HK-2 (cell line): ENCODE results near the gene PLEKHG3.
A peak's percentile ranks its signal among the peaks of the same experiment; 100 is the strongest.
"Not testable (repeated sequence)": the region's sequence is repeated elsewhere in the genome, so short reads cannot be mapped to it uniquely, and the experiment has no call there.

Experiments used
- DNase-seq: peaks from one replicate; pipeline ENCODE4 v3.0.0-alpha.2; 2018; ENCODE audit not compliant: unreplicated experiment

PLEKHG3 gene

DNA sequence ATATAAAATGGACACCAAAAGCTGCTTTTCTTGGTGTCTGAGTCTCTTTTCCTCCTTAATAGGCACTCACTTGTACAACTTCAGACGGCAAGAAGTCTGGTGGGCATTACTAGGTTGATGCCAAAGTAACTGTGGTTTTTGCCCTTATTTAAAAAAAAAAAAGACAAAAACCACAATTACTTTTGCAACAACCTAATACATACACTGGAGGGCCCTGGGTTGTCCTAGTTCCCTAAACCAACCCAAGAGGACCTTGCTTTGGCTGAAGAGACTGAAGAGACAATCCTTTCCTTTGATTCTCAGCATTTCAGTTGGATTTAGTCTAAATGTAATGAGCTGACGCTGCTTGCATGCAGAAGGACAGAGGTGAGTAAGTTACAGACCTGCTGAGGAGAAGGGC is 16.2 kb upstream of the PLEKHG3 start:
- DNase-seq = no peak

DNA sequence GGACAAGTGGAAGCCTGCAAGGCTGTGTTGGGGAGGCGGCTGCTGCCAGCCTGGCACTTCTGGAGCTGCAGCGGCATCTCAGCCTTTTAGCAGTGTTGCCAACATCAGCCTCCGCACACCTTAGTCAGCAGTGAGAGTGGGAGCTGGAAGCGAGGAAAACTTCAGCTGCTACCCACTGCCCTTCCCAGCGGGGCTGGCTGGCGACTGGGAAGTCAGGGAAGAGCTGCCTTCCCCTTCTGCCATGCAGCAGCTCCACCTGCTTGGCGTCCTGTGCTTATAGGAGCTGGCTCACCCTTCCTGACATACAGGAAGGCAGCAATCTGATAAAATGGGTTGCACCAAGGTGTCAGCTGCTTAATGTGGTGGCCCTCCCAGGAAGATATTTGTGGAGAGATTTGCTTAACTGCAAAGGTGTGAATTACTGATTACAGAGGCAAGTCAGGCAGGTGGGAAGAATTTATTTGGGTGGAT is 15.4 kb upstream of the PLEKHG3 start:
- DNase-seq = no peak

DNA sequence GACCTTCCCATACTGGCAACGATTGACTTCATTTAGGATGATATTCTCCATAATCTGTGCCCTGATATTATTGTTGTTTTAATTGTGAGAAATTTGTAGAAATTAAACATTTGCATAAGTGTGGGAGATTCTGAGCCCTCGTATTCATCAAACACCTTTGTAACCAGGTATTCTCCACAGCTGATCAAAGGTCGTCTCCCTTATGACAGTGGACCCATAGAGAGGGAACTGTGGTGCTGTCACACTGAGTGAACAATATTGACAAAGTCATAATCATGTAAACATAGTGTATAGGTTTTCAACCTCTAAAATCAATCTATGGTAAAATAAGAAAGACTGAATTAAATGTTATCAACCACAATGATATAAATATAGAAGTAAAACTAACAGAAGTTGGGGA is 14.9 kb upstream of the PLEKHG3 start:
- DNase-seq = no peak

DNA sequence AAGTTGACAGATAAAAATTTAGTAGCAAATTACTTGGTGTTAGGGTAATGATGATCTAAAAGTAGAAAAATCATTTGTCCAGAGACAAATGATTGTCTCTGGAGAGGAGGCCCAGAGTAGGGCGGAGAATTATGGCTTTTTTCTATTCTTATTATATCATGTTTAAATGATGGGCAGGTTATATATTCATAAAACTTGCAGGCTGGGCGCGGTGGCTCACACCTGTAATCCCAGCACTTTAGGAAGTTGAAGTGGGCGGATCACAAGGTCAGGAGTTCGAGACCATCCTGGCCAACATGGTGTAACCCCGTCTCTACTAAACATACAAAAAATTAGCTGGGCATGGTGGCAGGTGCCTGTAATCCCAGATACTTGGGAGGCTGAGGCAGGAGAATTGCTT is 13.6 kb upstream of the PLEKHG3 start:
- not testable (repeated sequence) for DNase-seq

DNA sequence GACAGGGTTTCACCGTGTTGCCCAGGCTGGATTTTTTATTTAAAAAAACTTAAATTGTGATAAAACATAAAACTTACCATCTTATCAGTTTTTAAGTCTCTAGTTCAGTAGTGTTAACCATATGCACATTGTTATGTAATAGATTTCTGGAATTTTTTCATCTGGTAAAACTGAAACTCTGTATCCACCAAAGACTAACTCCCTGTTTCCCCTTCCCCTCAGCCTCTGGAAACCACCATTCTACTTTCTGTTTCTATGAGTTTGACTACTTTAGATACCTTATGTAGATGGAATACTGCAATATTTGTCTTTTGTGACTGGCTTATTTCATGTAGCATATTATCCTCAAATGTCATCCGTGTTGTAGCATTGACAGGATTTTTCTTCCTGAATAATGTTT is 12.8 kb upstream of the PLEKHG3 start:
- DNase-seq = no peak

DNA sequence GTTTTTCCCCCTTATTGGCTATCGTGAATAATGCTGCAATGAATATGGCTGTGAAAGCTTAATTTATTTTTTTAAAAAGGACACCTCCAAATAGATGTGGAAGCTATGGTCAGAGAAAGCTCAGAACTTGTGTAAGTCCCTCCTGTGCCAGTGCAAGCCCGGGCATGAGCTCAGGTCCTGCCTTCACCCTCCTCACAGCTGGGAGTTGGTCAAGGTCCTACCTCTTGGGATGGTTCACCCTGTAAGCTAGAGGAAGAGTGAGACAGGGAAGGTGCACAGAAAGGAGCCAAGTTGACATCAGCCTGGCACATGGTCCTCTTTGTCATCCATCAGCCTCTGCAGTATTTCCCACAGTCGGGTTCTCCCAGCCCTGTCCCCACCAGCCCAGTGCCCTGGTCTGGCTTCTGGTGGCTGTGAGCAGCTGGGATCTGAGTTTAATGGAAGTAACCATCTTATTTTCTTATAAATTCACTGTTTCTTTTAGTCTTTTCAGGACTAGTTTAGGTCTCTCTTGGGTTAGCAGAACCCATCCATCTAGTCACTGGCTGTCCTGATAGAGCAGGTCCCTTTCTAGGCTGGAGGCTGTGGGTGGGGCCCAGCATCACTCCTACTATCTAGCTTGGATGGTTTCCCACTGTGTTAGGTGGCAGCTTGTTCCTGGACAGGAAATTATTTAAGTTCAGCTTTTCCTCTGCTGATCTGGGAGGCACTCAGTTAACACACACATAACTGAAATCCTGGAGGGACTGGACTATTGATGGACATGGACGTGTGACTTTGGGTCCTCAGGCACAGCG is 11.8 kb upstream of the PLEKHG3 start:
- DNase-seq = no peak

DNA sequence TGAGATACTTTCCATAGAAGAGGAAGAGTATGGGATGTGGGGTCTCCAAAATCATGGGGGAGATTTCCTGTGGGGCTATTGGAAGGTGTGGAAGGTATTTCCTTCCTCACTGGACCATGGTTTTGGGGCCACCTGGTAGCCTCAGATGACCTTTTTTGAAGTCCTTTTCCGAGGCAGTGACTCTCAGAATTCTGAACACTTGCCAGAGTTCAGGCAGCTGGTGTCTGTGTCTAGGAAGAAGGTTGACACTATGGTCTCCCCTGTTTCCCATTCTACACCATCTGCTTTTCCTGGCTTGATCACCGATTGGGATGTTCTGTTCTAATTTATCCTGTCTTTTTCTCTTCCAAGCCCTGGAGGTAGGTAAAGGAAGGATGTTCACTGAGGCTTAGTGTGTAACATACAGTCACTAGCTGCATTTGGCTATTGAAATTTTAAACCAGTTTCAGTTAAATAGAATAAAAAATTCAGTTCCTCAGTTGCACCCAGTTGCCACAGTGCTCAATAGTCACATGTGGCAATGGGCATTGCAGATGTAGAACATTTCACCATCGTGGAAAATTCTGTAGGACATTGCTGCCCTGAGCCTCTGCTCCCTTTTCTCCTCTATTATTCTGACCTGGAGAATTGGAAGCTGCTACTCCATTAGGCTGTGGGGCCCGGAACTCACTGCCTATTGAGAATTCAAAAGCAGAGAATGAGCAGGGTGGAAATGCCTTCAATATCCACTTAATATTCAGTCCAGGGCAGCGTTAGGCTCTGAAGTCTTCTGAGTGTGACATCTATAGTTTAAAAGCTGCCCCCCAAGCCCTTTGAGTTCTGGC is 11.0 kb upstream of the PLEKHG3 start:
- DNase-seq = no peak

DNA sequence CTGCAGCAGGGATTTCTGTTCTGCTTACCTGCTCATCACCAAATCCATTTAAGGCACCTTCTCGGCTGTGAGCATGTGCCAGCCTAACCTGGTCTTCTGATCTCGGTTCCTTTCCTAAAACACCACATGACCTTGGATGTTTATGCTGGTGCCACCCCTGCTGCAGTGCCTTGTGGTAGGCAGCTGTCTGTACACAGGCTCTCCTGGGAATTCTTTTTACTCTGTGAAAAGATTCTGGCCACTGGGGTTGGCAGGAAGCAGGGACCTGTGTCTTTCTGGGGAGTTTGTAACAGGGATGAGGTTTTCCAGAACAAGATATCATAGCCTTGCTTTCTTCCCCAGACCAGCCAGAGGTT is 10.4 kb upstream of the PLEKHG3 start:
- no peak for DNase-seq

DNA sequence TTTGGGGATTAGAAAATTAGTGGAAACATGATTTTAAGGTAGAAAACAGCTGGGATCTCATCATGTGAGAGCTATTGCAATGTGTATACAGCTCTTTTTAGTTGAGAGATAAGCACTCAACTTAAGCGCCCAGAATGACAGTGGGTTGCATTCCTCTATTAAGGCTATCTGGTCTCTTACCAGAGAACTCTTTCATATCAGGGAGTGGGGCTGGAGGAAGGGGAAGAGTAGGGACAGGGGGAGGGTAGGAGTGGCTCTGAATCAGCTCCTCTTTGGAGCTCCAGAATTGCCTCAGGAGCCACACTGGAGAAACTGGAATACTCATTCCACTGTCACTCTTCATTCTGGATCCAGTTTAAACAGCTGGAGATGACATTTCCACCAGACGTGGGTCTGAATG is 9.2 kb upstream of the PLEKHG3 start:
- no peak for DNase-seq

DNA sequence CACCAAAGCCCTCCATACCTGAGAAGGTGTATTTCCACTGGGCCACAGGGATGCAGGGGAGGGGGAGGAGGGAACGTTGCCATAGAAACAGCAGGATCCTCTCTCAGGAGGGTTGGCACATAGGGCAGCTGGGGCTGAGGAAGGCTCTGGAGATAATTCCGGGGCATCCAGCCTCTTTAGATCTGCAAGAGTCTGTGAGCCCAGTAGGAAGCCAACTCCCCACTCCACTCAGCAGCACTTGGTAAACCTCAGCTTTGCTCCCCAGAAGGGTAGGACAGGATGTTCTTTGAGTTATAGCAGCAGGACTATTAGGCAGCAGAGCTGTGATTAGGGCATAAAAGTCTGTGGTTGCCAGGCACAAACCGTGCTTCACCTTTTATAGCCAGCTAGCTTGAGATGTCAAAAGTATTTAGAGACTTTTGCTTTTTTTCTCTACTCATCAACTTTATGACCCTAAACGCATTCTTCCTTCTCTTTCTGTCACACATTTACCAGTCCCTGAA is 7.8 kb upstream of the PLEKHG3 start:
- no peak for DNase-seq

DNA sequence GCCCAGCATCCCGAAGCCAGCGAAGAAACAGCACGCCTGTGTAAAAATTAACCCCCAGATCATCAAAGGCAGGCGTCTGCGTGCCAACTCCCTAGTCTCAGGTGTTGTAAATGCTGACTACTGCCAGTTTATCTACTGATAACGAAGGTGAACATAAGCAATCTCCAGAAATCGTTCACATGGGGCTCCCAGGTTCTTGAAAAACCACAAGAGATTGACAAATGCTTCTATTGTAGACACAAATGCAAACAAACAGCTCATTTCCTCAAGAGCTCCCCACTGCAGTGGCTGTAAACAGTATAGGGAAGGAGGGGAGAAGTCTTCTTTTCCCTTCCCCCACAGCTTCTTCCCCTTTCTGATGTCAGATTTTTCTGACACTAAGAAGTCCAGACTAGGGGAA is 5.3 kb upstream of the PLEKHG3 start:
- no peak for DNase-seq

DNA sequence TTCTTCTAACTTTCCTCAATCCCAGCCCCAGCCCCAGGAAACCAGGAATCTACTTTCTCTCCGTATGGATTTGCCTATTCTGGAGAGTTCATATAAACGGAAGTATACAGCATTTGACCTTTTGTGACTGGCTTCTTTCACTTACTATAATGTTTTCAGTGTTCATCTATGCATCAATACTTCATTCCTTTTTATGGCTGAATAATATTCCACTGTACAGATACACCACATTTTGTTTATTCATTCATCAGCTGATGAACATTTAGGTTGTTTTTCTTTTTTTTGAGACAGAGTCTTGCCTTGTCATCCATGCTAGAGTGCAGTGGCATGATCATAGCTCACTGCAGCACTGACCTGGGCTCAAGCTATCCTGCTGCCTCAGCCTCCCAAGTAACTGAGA is 3.9 kb upstream of the PLEKHG3 start:
- DNase-seq = no peak

DNA sequence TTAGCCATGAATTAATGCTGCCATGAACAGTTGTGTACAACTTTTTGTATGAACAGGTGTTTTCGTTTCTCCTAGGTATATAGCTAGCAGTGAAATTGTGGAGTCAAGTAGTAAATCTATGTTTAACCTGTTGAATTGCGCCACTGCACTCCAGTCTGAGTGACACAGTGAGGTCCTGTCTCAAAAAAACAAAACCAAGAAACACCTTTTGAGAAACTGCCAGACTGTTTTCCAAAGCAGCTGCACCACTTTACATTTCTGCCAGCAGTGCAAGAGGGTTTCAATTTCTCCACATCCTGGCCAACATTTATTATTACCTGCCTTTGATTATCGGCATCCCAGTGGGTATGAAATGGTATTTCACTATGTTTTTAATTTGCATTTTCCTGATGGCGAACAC is 3.3 kb upstream of the PLEKHG3 start:
- no peak for DNase-seq

DNA sequence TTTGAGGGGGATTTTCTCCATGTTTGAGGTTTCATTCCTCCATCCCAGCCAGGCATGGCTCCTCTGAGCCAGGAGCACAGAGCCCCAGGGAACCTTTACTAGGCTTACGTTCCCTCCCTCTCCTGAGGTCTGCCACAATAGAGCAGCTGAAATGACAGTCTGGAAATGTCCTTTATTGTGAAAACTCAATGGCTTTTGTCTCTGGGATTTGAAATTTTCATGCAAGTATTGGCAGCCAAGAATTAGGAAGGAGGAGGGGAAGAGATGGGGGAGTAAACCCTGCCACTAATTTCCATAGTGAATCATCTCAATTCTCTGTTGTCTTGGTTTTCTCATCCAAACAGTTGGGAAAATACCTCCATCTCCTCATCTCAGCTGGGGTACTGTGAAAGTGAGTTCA is 2.6 kb upstream of the PLEKHG3 start:
- no peak for DNase-seq

DNA sequence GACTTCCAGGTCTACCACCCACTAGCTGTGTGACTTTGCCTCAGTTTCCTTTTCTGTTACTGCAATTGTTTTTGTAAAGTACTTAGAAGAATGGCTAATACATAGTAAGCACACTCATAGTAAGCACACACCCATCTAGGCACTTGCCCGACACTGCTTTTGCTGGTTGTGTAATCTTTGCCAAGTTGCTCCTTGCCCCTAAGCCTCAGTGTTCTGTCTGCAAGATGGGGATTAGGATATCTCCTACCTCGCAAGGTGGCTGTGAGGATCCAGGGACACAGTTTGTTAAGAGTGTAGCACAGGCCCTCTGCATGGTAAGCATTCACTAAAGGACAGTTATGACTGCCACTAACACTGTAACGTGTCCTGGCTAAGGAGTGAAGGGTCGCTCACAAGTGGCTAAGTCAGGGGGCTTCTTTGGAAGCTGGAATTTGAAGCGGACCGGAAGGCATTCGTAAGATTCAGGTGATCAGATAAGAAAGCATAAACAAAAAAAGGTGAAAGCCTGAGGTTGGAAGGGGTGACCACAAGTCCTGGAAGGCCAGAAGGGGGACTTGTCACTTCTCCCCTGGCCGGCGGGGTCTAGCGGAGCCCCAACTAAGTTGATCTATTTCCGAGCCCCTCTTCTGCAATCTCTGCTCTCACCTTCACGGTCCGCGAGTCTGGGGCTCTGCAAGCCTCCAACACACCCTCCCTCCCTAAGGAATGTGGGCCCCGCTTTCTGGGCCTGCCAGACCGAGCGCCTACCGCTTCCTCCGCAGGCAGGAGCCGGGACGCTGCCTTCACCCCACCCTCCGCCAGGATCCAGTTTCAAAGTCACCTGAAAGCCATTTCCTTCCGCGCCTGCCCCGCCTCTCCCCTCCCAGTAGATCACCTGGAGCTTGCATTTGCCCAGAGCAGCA is 1.5 kb upstream of the PLEKHG3 start:
- DNase-seq = no peak

DNA sequence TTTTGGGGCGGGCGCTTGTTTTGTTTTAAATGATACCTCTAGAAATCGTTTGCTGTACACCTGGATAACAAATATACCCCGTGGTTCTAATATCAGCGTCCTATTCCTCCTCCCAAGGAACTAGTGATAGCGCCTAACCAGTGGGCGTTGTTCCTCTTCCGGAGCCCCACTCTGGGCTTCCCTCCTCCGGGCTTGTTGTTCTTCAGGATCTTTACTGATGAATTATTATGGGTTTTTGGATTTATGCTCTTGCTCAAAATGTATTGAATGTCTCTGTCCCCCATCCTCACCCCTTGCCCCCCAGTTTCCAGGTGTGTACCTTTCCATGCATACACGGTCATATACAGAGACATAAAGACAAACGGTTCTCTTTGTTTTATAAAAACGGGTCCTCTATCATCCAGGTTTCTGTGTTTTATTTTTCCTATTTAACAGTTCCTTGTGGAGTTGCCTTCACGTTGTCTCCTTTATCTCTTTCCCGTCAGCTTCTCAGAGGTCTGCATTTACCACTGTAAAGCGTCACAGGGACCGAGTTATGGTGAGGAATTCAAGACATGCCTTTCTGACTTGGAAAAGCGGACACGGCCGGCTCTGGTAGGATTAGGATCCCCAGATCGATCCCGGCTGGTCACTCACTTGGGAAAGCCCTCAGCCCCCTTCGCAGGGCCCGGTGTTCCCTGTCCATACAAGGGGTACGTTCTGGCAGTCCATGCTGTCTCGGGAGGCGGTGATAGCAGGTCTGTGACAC is 655 bp upstream of the PLEKHG3 start:
- DNase-seq = no peak

DNA sequence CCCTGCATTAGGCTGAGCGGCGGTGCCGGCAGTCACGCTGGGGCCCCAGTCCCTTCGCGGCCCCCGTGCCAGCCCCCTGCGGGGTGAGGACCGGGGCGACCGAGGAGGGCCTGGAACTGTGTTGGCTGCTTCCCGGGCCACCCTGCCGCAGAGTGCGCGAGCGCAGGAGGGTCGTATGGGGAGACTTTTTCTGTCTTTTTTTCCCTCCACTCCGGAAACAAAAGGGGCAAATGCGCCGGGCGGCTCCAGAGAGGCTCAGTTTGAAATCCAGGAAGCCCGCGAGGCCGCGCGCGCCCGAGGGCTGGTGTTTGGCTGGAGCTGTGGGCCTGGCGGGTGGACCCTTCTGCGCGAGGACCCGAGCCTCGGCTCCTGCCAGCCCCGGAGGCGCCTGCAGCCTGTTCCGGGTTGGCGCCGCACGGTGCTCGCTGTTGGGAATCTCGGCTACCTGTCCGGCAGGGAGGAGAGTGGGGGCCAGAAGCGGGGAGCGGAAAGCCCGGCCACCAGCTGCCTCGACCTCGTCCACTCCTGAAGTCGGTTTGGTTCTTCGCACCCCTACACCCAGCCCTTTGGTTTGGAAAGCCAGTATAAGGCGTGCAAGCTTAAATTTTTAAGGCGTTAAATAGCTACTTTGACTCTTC is 638 bp downstream of the PLEKHG3 start:
- peak; percentile 55 for DNase-seq

DNA sequence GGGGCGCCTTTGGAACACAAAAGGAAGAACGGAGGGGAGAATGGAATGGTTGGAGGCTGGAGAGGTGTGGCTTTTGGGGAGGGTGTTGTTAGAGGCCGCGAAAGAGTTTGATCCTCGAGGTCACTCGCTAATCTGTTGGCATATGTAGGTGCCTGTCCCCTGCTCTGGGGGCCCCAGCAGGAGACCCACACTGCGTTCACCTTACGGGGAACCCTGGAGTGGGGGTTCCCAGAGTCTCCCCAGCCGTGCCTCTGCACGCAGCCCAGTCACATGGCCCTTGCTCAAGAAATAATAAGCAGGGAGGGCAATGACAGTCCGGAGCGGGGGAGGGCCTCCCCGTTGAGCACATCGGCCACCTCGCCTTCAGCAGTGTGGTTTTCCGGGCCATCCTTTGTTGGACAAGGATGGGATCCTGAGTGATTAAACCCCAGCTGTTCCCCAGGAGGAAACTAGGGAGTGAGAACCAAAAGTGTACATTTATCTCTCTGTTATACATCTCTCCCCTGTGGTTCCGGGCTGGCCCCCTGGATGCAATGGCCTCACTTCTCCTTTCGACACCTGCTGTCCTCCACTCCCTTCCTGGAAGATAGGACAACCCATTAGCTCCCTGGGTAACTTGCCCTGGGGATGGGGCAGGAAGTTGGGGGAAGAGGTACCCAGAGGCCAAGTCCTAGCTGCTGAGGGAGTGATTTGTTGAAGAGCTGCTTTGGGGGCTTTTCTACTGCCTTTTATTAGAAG is 1.3 kb downstream of the PLEKHG3 start:
- DNase-seq = no peak

DNA sequence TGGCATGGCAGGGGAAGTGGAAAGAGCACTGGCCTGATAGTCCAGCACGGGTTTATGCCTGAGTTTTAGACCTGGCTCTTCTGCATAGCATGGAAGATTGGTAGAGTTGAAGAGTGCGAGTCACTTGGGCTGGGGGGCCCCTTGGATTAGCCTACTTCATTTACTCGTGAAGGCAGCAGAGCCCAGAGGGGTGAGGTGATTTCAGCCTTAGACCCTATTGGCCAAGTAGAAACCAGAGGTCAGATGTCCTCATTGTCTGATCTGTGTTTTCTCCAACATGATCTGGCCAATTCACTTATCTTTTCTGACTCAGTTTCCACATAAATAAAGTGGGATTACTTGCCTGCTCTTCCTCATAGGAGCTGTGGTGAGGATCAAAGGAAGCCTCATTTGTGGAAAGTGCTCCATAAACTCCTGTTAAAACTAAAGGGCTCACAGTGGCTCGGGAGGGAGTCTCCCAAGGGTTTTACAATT is 1.9 kb downstream of the PLEKHG3 start:
- DNase-seq = no peak

DNA sequence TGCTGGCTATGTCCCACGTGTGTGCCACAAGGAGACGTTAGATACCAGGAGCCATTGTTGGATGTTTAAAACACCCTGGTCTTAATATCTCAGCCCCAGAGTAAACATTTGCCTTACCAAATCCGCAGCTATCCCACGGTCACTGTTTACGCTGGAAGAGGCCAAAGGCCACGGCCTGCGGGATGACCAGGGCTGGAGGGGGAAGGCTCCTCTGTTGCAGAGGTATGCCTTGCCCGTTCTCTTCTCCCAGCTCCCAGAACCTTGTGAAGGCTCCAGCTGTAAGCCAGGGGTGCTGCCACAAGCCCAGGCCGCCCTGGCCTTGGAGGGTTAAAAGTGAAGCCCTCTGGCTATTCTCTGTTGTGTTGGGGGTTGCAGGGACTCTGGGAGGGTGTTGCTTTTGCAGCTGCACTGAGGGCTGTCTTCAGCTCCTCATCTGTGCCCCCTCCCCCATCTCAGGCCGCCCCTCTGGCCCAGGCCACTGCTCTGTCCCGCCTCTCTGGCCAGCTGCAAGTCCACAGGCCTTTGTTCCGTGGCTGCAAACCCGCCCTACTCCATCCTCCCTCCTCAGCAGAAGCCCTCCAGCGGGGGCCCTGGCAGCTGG is 2.5 kb downstream of the PLEKHG3 start:
- no peak for DNase-seq
